Activated CD8-positive, alpha-beta T cell treated with anti-CD3 and anti-CD28 coated beads for 36 hours (primary cell): ENCODE data around the gene CCR5AS.

Experiments used
- ATAC-seq: fragments of 200-7000 bp; cut with Tn5 transposase; one replicate; pipeline ENCODE4 v1.10.0; 2021; ENCODE audit warnings: mild to moderate bottlenecking, moderate library complexity
- CTCF ChIA-PET: fragments of 350-600 bp; sonication (Branson Sonifier 250); formaldehyde crosslinking; loops from one replicate; lab custom pipeline; 2021; ENCODE audit warnings: antibody characterized with exemption; lab: Charles Lee
- POLR2A ChIA-PET: fragments of 350-600 bp; sonication (Branson Sonifier 250); formaldehyde crosslinking; loops from one replicate; lab custom pipeline; 2021; ENCODE audit warnings: antibody characterized with exemption; lab: Charles Lee
- DNase-seq: peaks from one replicate; pipeline ENCODE4 v3.0.0-alpha.2; 2020
- H3K27ac Mint-ChIP-seq: one replicate; pipeline ENCODE4 v1.8.0; 2021; ENCODE audit warnings: mild to moderate bottlenecking, mixed read lengths
- H3K27me3 Mint-ChIP-seq: one replicate; pipeline ENCODE4 v1.8.0; 2021; ENCODE audit warnings: mixed read lengths
- H3K36me3 Mint-ChIP-seq: one replicate; pipeline ENCODE4 v1.8.0; 2021; ENCODE audit warnings: low read depth, mixed read lengths
- H3K4me1 Mint-ChIP-seq: one replicate; pipeline ENCODE4 v1.8.0; 2021; ENCODE audit warnings: low read depth, mixed read lengths
- H3K4me3 Mint-ChIP-seq: one replicate; pipeline ENCODE4 v1.8.0; 2021; ENCODE audit warnings: mild to moderate bottlenecking, moderate library complexity, mixed read lengths
- H3K9me3 Mint-ChIP-seq: one replicate; pipeline ENCODE4 v1.8.0; 2021; ENCODE audit warnings: mixed read lengths
- intact Hi-C: fragments of 100-400 bp; cut with micrococcal nuclease; formaldehyde crosslinking; loops from one replicate; pipeline ENCODE4 v1.10.0; 2022
- TF ChIP-seq, protein P1 (sequence below): fragments of 200-600 bp; IDR thresholded peaks from one replicate; pipeline ENCODE4 v1.8.0; 2022; ENCODE audit warnings: antibody characterized with exemption, mild to moderate bottlenecking

The CCR5AS gene

DNA sequence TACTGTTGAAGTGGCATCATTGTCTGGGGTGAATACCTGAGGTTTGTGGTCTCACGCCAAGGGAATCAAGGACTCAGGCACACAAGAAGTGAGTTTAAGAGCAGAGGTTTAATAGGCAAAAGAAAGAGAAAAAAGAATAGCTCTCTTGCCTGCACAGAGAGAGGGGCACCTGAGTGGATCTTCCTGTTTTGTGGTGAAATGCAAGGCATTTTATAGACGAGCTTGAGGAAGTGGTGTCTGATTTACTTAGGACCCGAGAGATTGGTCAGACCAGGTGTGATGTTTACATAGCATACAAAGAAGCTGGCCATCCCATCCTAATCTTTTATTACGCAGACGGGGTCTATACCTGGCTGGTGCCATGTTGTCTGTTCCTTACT, 22.9 kb downstream of the CCR5AS start:
- Mint-ChIP-seq H3K4me3 (no peak overlapping the region), H3K27me3 (peaks cover 4% of the 10 kb centered on the region), H3K27ac (no peak overlapping the region), H3K9me3 (no peaks in the 10 kb centered on the region), H3K36me3 (no peaks in the 10 kb centered on the region), H3K4me1 (peaks cover 21% of the 10 kb centered on the region)
- ATAC-seq = no peak
- TF ChIP-seq, protein P1, sequence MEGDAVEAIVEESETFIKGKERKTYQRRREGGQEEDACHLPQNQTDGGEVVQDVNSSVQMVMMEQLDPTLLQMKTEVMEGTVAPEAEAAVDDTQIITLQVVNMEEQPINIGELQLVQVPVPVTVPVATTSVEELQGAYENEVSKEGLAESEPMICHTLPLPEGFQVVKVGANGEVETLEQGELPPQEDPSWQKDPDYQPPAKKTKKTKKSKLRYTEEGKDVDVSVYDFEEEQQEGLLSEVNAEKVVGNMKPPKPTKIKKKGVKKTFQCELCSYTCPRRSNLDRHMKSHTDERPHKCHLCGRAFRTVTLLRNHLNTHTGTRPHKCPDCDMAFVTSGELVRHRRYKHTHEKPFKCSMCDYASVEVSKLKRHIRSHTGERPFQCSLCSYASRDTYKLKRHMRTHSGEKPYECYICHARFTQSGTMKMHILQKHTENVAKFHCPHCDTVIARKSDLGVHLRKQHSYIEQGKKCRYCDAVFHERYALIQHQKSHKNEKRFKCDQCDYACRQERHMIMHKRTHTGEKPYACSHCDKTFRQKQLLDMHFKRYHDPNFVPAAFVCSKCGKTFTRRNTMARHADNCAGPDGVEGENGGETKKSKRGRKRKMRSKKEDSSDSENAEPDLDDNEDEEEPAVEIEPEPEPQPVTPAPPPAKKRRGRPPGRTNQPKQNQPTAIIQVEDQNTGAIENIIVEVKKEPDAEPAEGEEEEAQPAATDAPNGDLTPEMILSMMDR = no peak
- DNase-seq = no peak
- intact Hi-C loops = no loop called here
- ChIA-PET CTCF (interaction anchor here (1.1 to 5.5 kb wide), 4 partner anchors 13 to 304 kb away, joined by 3 to 33 read pairs (median 10); partner anchors contain the start of gene CCR5), POLR2A (no interaction called here)

DNA sequence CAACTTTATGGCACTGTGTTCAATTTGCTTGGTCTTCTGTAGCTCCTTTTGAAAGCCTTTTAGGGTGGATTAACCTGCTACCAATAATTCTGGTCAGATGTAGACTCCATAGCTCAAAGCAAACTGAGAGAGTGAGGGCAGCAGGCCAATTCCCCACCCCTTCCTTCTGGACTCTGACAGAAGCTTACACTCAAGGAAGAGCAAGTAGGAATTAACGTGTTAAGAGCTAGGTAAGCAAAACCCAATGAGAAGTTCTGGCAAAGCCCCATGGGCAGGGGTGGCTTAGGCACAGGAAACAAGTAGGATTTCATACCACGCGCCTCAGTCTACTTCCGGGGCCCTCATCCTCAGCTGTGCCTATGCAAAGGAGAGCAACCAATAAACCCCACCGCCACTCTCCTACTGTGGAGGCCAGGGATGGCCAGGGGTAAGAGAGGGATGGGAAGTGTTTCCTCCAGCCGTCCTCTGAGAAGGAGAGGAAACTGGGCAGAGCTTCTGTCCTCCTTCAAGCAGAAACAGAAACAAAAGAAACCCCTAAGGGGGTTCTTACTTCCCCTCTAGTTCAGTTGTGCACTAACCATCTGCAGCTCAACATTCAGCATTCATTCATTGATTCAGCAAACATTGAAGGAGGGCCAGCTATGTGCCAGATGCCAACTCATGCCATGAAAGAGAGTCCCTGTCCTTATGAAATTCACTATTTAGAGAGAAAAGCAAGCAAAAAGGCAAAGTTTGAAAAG, 23.5 kb downstream of the CCR5AS start:
- CTCF ChIA-PET = interaction anchor here (0.8 to 5.5 kb wide), 6 partner anchors 9 to 304 kb away, joined by 3 to 33 read pairs (median 5); partner anchors contain the start of genes CCR5 and CCR5AS
- H3K27ac Mint-ChIP-seq = no peak overlapping the region
- DNase-seq (no peak), ATAC-seq (no peak)
- no peaks in the 10 kb centered on the region for H3K36me3 Mint-ChIP-seq
- no peaks in the 10 kb centered on the region for H3K9me3 Mint-ChIP-seq
- intact Hi-C loops = no loop called here
- H3K4me1 Mint-ChIP-seq = peaks cover 23% of the 10 kb centered on the region
- POLR2A ChIA-PET = interaction anchor here (1.3 kb wide), 1 partner anchor 15 kb away, joined by 4 read pairs; no protein-coding TSS in a partner anchor
- TF ChIP-seq, protein P1 = no peak
- peaks cover 4% of the 10 kb centered on the region for H3K27me3 Mint-ChIP-seq
- H3K4me3 Mint-ChIP-seq = no peak overlapping the region

DNA sequence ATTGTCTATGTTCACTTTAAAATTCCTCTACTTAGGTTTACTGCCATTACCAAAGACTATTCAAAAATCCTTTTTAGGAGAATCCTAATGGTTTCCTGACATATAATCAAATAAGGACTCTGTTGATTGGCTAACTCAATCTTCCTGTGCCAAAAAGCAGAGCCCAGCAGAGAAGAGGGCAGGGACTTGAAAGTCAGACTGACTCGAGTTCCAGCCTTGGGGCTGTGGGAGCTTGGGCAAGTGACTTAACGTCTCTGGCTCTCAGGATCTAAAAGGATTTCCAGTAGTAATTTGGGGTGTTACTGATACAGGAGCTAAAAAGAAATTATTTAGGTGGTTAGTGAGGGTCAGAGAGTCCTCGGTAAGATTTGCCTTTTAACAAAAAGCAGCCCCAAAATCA, 25.2 kb downstream of the CCR5AS start:
- ChIA-PET POLR2A (no interaction called here), CTCF (interaction anchor here (3.1 to 5.5 kb wide), 2 partner anchors 11 to 105 kb away, joined by 13 to 33 read pairs; partner anchors contain the start of gene CCR5)
- intact Hi-C loops = no loop called here
- Mint-ChIP-seq H3K36me3 (no peaks in the 10 kb centered on the region), H3K27me3 (peaks cover 4% of the 10 kb centered on the region), H3K4me1 (peaks cover 25% of the 10 kb centered on the region), H3K27ac (no peak overlapping the region), H3K9me3 (no peaks in the 10 kb centered on the region), H3K4me3 (no peak overlapping the region)
- no peak for ATAC-seq
- DNase-seq = no peak
- TF ChIP-seq, protein P1 = no peak

DNA sequence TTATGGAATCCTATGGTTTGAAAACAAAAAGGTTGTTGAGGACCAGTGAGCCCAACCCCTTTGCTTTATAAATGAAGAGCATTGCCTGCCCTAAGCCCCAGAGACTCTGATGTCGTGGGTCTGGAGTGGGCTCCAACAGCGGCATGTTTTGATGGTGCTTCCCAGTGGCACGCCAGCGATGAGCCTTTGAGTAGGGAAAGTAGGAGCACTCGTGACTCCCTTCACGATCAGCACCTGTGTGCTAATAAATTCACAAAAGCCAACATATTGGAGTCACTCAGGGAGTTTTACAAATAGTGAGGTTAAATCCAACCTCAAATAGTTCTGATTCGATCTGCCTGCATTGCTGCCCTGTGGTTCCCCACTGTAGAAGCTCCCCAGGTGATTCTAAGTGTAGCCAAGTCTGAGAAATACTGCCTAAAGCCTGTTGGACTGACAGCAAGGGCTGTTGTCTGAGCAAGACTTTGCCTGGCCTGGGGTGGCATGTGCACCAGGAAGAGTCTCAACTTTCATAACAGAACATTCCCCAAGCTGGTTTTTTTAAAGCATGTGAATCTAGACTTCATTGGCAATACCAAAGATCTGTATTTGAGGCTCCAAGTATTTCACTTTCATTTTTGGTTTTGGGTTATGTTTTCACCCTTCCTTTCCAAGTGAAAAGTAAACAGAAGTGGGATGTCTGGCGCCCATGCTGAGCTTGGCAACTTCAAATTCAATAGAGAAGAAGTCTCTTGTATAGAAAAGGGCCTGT, 26.2 kb downstream of the CCR5AS start:
- no peak for ATAC-seq
- ChIA-PET CTCF (interaction anchor here (0.6 to 5.5 kb wide), 2 partner anchors 10 to 193 kb away, joined by 3 to 33 read pairs; partner anchors contain the start of gene CCR5), POLR2A (interaction anchor here (1.0 kb wide), 1 partner anchor 12 kb away, joined by 3 read pairs; no protein-coding TSS in a partner anchor)
- TF ChIP-seq, protein P1 = no peak
- intact Hi-C loops = no loop called here
- peaks cover 26% of the 10 kb centered on the region for H3K4me1 Mint-ChIP-seq
- H3K36me3 Mint-ChIP-seq = no peaks in the 10 kb centered on the region
- DNase-seq = no peak
- peaks cover 1% of the 10 kb centered on the region for H3K27me3 Mint-ChIP-seq
- no peak overlapping the region for H3K4me3 Mint-ChIP-seq
- no peak overlapping the region for H3K27ac Mint-ChIP-seq
- no peaks in the 10 kb centered on the region for H3K9me3 Mint-ChIP-seq
